ENCODE measurements around the gene RALGPS1. TPM values are rescaled to one million over a fixed set of nuclear protein-coding genes. Genes with fewer than 3 reads are reported as not detected.

RALGPS1 gene
- total and polyA plus RNA-seq, 2 donors (not counting 1 experiment from before 2014, with no cell fraction given): 2.0 to 5.9 TPM

DNA sequence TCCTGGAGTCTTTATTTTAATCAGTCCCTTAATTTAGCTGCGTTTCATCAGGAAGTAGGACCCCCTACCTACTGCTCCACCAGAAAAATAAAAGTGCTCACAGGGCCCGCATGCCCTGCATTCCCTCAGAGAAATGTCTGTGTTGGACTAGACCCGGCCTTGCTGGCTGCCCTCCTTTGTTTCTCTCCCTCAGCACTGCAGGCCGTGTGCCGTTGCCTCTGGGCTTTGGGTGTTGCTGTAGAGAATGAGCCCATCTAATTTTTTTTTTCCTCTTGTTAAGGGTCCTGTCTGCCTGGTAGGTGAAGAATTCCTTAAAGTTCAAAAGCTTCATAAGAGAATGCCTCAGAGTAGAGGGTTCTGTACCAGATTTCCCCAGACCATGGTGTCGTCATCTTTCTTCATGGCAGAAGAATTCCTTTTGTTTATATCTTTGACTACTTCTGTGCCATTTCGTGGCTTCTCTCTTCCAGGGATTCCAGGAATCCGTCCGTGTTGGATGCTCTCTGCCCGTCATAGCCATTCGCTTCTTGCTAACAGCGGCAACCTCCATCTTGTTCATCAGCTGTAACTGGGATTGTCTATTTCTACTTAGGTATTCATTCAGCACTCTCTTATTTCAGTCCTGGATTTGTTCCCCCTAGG is 257.6 kb downstream of the RALGPS1 start:
- Histone ChIP-seq H3K9ac (ENCODE audit: insufficient read depth, low read length) (no peak overlapping the region), H3K4me2 (ENCODE audit: extremely low read depth, insufficient read depth, low read length) (no peak overlapping the region), H3K4me1 (ENCODE audit: control insufficient read depth, extremely low read depth, insufficient read depth, low read length) (no peaks in the 10 kb centered on the region), H3K27ac (ENCODE audit: insufficient read depth, low read length) (no peak overlapping the region), H3K36me3 (ENCODE audit: control insufficient read depth, insufficient read depth, low read length) (no peaks in the 10 kb centered on the region), H3K4me3 (replicated peaks in 1 of 4; ENCODE audit: control extremely low read depth in 1 of 4, insufficient read depth in 1 of 4, low read depth in 3 of 4, low read length in 4 of 4) (no peak overlapping the region), H3K27me3 (ENCODE audit: control insufficient read depth, insufficient read depth, low read length) (no peaks in the 10 kb centered on the region), H2AFZ (ENCODE audit: low read length) (no peak overlapping the region), H3K9me3 (ENCODE audit: control insufficient read depth, insufficient read depth, low read depth, low read length) (no peaks in the 10 kb centered on the region), H4K20me1 (ENCODE audit: control insufficient read depth, extremely low read depth, insufficient read depth, low read length) (no peaks in the 10 kb centered on the region), H3K79me2 (ENCODE audit: control insufficient read depth, insufficient read depth, low read length) (no peaks in the 10 kb centered on the region)
- TF ChIP-seq, protein P1, sequence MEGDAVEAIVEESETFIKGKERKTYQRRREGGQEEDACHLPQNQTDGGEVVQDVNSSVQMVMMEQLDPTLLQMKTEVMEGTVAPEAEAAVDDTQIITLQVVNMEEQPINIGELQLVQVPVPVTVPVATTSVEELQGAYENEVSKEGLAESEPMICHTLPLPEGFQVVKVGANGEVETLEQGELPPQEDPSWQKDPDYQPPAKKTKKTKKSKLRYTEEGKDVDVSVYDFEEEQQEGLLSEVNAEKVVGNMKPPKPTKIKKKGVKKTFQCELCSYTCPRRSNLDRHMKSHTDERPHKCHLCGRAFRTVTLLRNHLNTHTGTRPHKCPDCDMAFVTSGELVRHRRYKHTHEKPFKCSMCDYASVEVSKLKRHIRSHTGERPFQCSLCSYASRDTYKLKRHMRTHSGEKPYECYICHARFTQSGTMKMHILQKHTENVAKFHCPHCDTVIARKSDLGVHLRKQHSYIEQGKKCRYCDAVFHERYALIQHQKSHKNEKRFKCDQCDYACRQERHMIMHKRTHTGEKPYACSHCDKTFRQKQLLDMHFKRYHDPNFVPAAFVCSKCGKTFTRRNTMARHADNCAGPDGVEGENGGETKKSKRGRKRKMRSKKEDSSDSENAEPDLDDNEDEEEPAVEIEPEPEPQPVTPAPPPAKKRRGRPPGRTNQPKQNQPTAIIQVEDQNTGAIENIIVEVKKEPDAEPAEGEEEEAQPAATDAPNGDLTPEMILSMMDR (conservative IDR thresholded peaks at IDR 0.05 in 1 of 2, IDR thresholded peaks at IDR 0.05 in 1 of 2; ENCODE audit: low read depth in 1 of 2, low read length in 2 of 2): no peak
- no peak for TF ChIP-seq EZH2 (IDR thresholded peaks at IDR 0.05; ENCODE audit: low read length, missing control alignments)
- peak in 1 of 2 donors; percentile 48 for DNase-seq (ENCODE audit: low read depth in 2 of 2)

DNA sequence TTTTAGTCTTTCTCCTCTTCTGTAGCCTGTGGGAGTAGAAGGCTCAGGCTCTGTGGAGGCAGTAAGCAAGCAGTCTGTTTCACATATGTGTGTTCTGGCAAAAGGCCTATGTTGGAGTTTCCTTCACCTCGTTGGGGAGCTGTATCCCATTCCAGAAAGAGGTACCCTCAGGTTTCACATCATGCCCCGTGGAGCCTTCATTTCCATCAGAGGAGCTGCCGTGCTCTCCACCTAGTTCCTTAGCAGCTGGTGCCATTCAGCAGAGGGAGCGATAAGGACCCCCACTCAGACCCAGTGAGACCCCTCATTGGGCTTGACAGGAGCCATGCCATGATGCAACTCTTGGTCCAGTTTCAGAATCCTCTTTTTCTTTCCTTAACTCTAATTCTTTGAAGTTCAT is 258.5 kb downstream of the RALGPS1 start:
- TF ChIP-seq, protein P1 (conservative IDR thresholded peaks at IDR 0.05 in 1 of 2, IDR thresholded peaks at IDR 0.05 in 1 of 2; ENCODE audit: low read depth in 1 of 2, low read length in 2 of 2): no peak
- TF ChIP-seq EZH2 (IDR thresholded peaks at IDR 0.05; ENCODE audit: low read length, missing control alignments): no peak

DNA sequence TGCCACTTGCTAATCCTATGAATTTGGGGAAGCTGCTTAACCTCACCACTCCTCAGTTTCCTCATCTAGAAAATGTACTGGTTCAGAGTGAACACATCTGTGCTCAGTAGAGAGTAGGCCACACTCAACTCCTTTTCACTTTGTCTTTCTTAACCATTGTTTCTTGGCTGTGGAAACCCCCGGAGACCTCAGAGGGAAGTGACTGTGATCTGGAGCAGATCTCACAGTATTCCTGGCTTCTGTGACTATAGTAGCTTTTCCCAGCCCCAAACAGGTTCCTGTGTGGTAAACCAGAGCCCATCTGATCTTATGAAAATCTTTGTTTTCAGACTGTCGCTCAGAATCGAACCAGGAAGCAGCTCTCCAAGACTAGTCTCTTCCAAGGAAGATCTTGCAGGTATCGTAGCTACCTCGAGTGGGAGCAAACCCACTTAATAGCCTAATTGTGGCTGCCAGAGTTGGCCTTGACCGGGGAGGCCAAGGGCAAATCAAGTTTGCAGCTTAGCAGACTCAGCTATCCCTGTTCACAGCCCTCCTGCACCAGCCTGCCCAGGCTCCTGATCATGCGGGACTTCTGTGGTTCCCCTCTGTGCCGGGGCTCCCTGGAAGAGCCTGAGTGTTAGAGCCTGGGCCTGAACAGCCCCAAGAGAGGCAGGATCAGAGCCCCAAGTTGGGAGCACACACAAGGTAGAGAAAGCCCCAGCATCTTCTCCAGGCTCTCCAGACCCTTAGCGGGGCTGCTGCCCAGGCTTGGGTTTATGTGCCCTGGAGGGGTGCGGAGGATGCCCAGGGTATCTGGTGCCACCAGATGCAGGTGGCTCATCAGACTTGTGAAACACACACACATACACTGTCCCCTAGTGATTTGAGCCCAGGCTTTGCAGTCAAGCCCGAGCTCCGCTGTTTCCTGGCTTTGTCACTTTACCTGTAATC is 260.1 kb downstream of the RALGPS1 start:
- H3K4me2 ChIP-seq (ENCODE audit: extremely low read depth, insufficient read depth, low read length): no peak overlapping the region
- no peak overlapping the region for H3K9ac ChIP-seq (ENCODE audit: insufficient read depth, low read length)
- DNase-seq (ENCODE audit: low read depth in 2 of 2): no peak
- no peak overlapping the region for H3K27ac ChIP-seq (ENCODE audit: insufficient read depth, low read length)
- no peaks in the 10 kb centered on the region for H3K27me3 ChIP-seq (ENCODE audit: control insufficient read depth, insufficient read depth, low read length)
- TF ChIP-seq, protein P1 (conservative IDR thresholded peaks at IDR 0.05 in 1 of 2, IDR thresholded peaks at IDR 0.05 in 1 of 2; ENCODE audit: low read depth in 1 of 2, low read length in 2 of 2): no peak
- TF ChIP-seq EZH2 (IDR thresholded peaks at IDR 0.05; ENCODE audit: low read length, missing control alignments): no peak
- no peak overlapping the region for H2AFZ ChIP-seq (ENCODE audit: low read length)
- no peaks in the 10 kb centered on the region for H3K36me3 ChIP-seq (ENCODE audit: control insufficient read depth, insufficient read depth, low read length)
- H4K20me1 ChIP-seq (ENCODE audit: control insufficient read depth, extremely low read depth, insufficient read depth, low read length): no peaks in the 10 kb centered on the region
- no peaks in the 10 kb centered on the region for H3K9me3 ChIP-seq (ENCODE audit: control insufficient read depth, insufficient read depth, low read depth, low read length)
- no peak overlapping the region for H3K4me3 ChIP-seq (replicated peaks in 1 of 4; ENCODE audit: control extremely low read depth in 1 of 4, insufficient read depth in 1 of 4, low read depth in 3 of 4, low read length in 4 of 4)
- H3K4me1 ChIP-seq (ENCODE audit: control insufficient read depth, extremely low read depth, insufficient read depth, low read length): no peaks in the 10 kb centered on the region
- no peaks in the 10 kb centered on the region for H3K79me2 ChIP-seq (ENCODE audit: control insufficient read depth, insufficient read depth, low read length)

More for the DNA sequence above, 258.5 kb downstream of the RALGPS1 start:
- Histone ChIP-seq H3K79me2 (ENCODE audit: control insufficient read depth, insufficient read depth, low read length) (no peaks in the 10 kb centered on the region), H3K4me3 (replicated peaks in 1 of 4; ENCODE audit: control extremely low read depth in 1 of 4, insufficient read depth in 1 of 4, low read depth in 3 of 4, low read length in 4 of 4) (no peak overlapping the region), H3K4me2 (ENCODE audit: extremely low read depth, insufficient read depth, low read length) (no peak overlapping the region), H3K27me3 (ENCODE audit: control insufficient read depth, insufficient read depth, low read length) (no peaks in the 10 kb centered on the region), H4K20me1 (ENCODE audit: control insufficient read depth, extremely low read depth, insufficient read depth, low read length) (no peaks in the 10 kb centered on the region), H3K36me3 (ENCODE audit: control insufficient read depth, insufficient read depth, low read length) (no peaks in the 10 kb centered on the region), H3K27ac (ENCODE audit: insufficient read depth, low read length) (no peak overlapping the region), H3K9ac (ENCODE audit: insufficient read depth, low read length) (no peak overlapping the region), H3K9me3 (ENCODE audit: control insufficient read depth, insufficient read depth, low read depth, low read length) (no peaks in the 10 kb centered on the region), H3K4me1 (ENCODE audit: control insufficient read depth, extremely low read depth, insufficient read depth, low read length) (no peaks in the 10 kb centered on the region), H2AFZ (ENCODE audit: low read length) (no peak overlapping the region)
- DNase-seq (ENCODE audit: low read depth in 2 of 2): no peak

All from fibroblast of lung (primary cell).